Measurements from ENCODE around the gene CACNA1G. TPM values are rescaled to one million over a fixed set of nuclear protein-coding genes. Genes with fewer than 3 reads are reported as not detected.

Gene CACNA1G
- total and polyA plus RNA-seq, 9 of the 15 experiments (the other 6 are each of a cell fraction or from before 2014, with no cell fraction given), result 0.01 TPM; not detected in 8

DNA sequence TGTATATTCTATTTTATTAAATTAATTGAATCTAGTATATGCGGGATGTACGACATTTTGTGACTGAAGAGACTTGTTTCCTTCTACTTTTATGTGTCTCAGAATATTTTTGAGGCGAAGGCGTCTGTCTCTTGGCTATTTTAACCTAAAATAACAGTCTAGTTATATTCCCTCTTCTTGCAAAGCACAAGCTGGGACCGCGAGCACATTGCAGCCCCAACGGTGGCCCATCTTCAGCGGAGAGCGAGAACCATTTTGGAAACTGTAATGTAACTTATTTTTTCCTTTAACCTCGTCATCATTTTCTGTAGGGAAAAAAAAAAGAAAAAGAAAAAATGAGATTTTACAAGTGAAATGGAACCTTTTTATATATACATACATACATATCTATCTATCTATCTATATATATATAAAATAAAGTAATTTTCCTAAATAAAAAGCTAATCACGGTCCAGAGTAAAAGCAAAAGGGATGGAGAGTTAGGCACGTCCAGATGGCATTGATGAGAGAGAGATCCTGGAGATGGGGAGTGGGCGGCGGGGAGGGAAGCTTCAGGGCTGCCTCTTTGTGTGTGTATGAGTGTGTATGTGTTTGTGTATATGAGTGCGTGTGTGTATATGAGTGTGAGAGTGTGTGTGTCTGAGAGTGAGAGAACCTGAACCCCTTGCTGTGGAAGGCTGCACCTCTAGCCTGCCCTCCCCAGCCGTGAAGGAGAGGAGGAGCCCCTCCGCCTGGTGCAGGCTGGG, 66.7 kb downstream of the CACNA1G start:
- peaks cover 0 to 32% of the 10 kb centered on the region in 2 experiments; a peak in 4 of 5 replicates for H3K4me1 ChIP-seq (replicated peaks in 1 of 2; ENCODE audit: control insufficient read depth in 2 of 2, insufficient read depth in 2 of 2, low read length in 2 of 2)
- in situ Hi-C loops (cut with MboI), result loop anchor here (5.0 kb wide), 1 partner anchor 80 kb away; the partner anchor contains the start of gene SPATA20

More for the DNA sequence above, 66.7 kb downstream of the CACNA1G start:
- Histone ChIP-seq H4K20me1 (replicated peaks; ENCODE audit: control insufficient read depth, insufficient read depth, low read length) (no peaks in the 10 kb centered on the region), H3K9me3 (replicated peaks; ENCODE audit: control insufficient read depth, insufficient read depth, low read depth, low read length) (no peaks in the 10 kb centered on the region), H3K27ac (ENCODE audit: extremely low read depth, low read depth, low read length) (no peak overlapping the region), H3K36me3 (ENCODE audit: control insufficient read depth, insufficient read depth, low read length) (no peaks in the 10 kb centered on the region), H3K4me3 (no peak overlapping the region), H3K9me1 (ENCODE audit: control insufficient read depth, insufficient read depth, low read length) (no peaks in the 10 kb centered on the region), H3K9ac (ENCODE audit: insufficient read depth in 1 of 2, low read depth in 2 of 2, low read length in 2 of 2) (no peak overlapping the region), H2AFZ (ENCODE audit: low read depth, low read length) (no peak overlapping the region), H3K27me3 (ENCODE audit: control insufficient read depth in 2 of 2, insufficient read depth in 2 of 2, low read length in 2 of 2) (peaks cover 16 to 41% of the 10 kb centered on the region in 2 experiments), H3K4me2 (ENCODE audit: insufficient read depth, low read length) (no peak overlapping the region), H3K79me2 (ENCODE audit: control insufficient read depth, insufficient read depth, low read length) (no peaks in the 10 kb centered on the region)
- POLR2A ChIA-PET, result interaction anchor here (0.7 to 1.6 kb wide), 5 partner anchors 9 to 131 kb away, joined by 3 to 5 read pairs (median 5); no protein-coding TSS in a partner anchor
- CTCF ChIA-PET (ENCODE audit: low intra/inter-chr PET ratio), result interaction anchor here (0.7 to 1.7 kb wide), 2 partner anchors 81 to 144 kb away, joined by 3 to 9 read pairs; partner anchors contain the start of gene SPATA20
- 31% methylated on average over 15 of the region's 17 CpGs for WGBS (ENCODE audit: insufficient coverage, low coverage, missing lambda C conversion rate)
- FAIRE-seq (no peak), ATAC-seq (no peak), DNase-seq (ENCODE audit: extremely low read depth in 1 of 4, low spot score in 3 of 4) (no peak)
- BruUV-seq (replicated peaks), result no TSS peak
- intact Hi-C loops (cut with micrococcal nuclease), result loop anchor here (2.0 to 5.0 kb wide), 3 partner anchors 54 to 76 kb away; no protein-coding TSS in a partner anchor
- TF ChIP-seq CTBP1 (IDR thresholded peaks at IDR 0.05; ENCODE audit: borderline replicate concordance), result 0 out of 2 replicates have a peak, but pooled peaks have one; percentile 3
- TF ChIP-seq, protein P1, sequence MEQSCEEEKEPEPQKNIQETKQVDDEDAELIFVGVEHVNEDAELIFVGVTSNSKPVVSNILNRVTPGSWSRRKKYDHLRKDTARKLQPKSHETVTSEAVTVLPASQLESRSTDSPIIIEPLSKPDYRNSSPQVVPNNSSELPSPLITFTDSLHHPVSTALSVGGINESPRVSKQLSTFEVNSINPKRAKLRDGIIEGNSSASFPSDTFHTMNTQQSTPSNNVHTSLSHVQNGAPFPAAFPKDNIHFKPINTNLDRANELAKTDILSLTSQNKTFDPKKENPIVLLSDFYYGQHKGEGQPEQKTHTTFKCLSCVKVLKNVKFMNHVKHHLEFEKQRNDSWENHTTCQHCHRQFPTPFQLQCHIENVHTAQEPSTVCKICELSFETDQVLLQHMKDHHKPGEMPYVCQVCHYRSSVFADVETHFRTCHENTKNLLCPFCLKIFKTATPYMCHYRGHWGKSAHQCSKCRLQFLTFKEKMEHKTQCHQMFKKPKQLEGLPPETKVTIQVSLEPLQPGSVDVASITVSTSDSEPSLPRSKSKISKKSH (CRISPR knock-in tag; IDR thresholded peaks at IDR 0.05), result no peak
